Stimulated activated naive B cell treated with anti-CD40 and anti-IgM and Interleukin-4, amounts not matched to agents 10 μg/mL and 1 μg/mL and 100 μg/mL, for 72 hours (primary cell): ENCODE results near the gene RBM33.
A peak's percentile ranks its signal among the peaks of the same experiment; 100 is the strongest.
"Not testable (repeated sequence)": the region's sequence is repeated elsewhere in the genome, so short reads cannot be mapped to it uniquely, and the experiment has no call there.

Experiments used
- ATAC-seq, 2 donors: fragments of 150-1000 bp; cut with Tn5 transposase; replicated peaks; 2 replicates each; pipeline ENCODE4 v1.10.0; 2021; ENCODE audit warnings: moderate library complexity in 1 of 2
- DNase-seq: peaks from one replicate; pipeline ENCODE4 v3.0.0; 2021
- H3K27ac Mint-ChIP-seq: one replicate; pipeline ENCODE4 v1.8.0; 2022; ENCODE audit warnings: mild to moderate bottlenecking, mixed read lengths
- H3K27me3 Mint-ChIP-seq, 2 donors: one replicate each; pipeline ENCODE4 v1.8.0; 2022; ENCODE audit warnings: mixed read lengths in 2 of 2
- H3K36me3 Mint-ChIP-seq, 2 donors: one replicate each; pipeline ENCODE4 v1.8.0; 2022; ENCODE audit warnings: mixed read lengths in 2 of 2, mild to moderate bottlenecking in 1 of 2
- H3K4me1 Mint-ChIP-seq, 2 donors: one replicate each; pipeline ENCODE4 v1.8.0; 2022; ENCODE audit warnings: mixed read lengths in 2 of 2, mild to moderate bottlenecking in 1 of 2
- H3K4me3 Mint-ChIP-seq, 2 donors: one replicate each; pipeline ENCODE4 v1.8.0; 2022; ENCODE audit warnings: mild to moderate bottlenecking in 2 of 2, mixed read lengths in 2 of 2, moderate library complexity in 1 of 2
- H3K9me3 Mint-ChIP-seq, 2 donors: one replicate each; pipeline ENCODE4 v1.8.0; 2022; ENCODE audit warnings: mixed read lengths in 2 of 2, mild to moderate bottlenecking in 1 of 2

RBM33 gene

DNA sequence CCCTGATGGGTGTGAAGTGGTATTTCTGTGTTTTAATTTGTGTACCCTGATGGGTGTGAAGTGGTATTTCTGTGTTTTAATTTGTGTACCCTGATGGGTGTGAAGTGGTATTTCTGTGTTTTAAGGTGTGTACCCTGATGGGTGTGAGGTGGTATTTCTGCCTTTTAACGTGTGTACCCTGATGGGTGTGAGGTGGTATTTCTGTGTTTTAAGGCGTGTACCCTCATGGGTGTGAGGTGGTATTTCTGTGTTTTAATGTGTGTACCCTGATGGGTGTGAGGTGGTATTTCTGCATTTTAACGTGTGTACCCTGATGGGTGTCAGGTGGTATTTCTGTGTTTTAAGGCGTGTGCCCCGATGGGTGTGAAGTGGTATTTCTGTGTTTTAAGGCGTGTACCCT lies 29.4 kb upstream of the RBM33 start:
- Mint-ChIP-seq H3K36me3 (peaks cover 13 to 15% of the 10 kb centered on the region in 2 donors), H3K4me1 (peaks cover 9 to 11% of the 10 kb centered on the region in 2 donors), H3K27me3 (peaks cover 12 to 16% of the 10 kb centered on the region in 2 donors), H3K9me3 (peaks cover 8 to 16% of the 10 kb centered on the region in 2 donors)
- not testable (repeated sequence) for ATAC-seq, H3K27ac Mint-ChIP-seq, DNase-seq, H3K4me3 Mint-ChIP-seq

GRCh38 chr7:155618708-155619633 lies 25.5 kb upstream of the RBM33 start:
- H3K27ac Mint-ChIP-seq = peak overlapping the region; percentile 57
- peaks cover 8 to 16% of the 10 kb centered on the region in 2 donors for H3K9me3 Mint-ChIP-seq
- no peak for ATAC-seq

GRCh38 chr7:155619634-155620271 lies 24.7 kb upstream of the RBM33 start:
- Mint-ChIP-seq H3K27ac (no peak overlapping the region), H3K36me3 (peaks cover 11 to 13% of the 10 kb centered on the region in 2 donors), H3K4me3 (no peak overlapping the region), H3K4me1 (no peaks in the 10 kb centered on the region), H3K9me3 (peaks cover 7 to 16% of the 10 kb centered on the region in 2 donors), H3K27me3 (no peaks in the 10 kb centered on the region)
- no peak for ATAC-seq
- DNase-seq = no peak

More at GRCh38 chr7:155618708-155619633, 25.5 kb upstream of the RBM33 start:
- Mint-ChIP-seq H3K4me3 (no peak overlapping the region), H3K36me3 (peaks cover 13 to 15% of the 10 kb centered on the region in 2 donors), H3K4me1 (no peaks in the 10 kb centered on the region), H3K27me3 (no peaks in the 10 kb centered on the region)
- no peak for DNase-seq

- H3K4me1 Mint-ChIP-seq = no peaks in the 10 kb centered on the region
These were observed 24.0 kb upstream of the RBM33 start for GRCh38 chr7:155620497-155620896.

DNA sequence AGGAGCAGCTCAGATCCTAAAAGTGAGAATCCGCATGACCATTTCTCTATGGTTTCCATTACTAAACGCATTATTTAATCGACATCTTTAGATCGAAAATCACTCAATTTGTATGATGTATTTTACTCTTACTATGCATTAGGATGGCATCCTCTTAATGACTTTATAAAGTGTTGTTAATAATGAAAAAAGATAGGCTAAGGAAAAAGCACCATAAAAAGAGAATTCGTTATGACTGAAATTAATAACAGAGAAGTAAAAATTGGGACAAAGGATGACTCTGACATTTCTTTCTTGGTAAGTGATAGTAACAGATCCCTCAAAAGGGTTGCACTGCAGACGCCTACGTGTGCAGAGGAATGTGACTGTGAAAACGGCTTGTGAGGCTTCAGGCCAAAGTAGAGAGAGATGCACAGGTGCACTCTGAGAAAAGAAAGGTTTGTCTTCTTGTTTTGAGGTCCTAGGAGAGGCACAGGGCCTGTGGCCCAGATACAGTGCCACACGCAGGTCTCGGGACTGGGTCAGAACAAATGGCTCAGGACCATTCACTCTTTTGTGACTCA lies 23.0 kb upstream of the RBM33 start:
- Mint-ChIP-seq H3K27ac (no peak overlapping the region), H3K9me3 (peaks cover 0 to 3% of the 10 kb centered on the region in 2 donors), H3K36me3 (no peaks in the 10 kb centered on the region), H3K27me3 (no peaks in the 10 kb centered on the region), H3K4me1 (no peaks in the 10 kb centered on the region), H3K4me3 (no peak overlapping the region)
- DNase-seq = no peak
- no peak for ATAC-seq

More at GRCh38 chr7:155620497-155620896, 24.0 kb upstream of the RBM33 start:
- Mint-ChIP-seq H3K36me3 (peaks cover 3 to 7% of the 10 kb centered on the region in 2 donors), H3K9me3 (peaks cover 0 to 9% of the 10 kb centered on the region in 2 donors), H3K27me3 (no peaks in the 10 kb centered on the region), H3K4me3 (no peak overlapping the region), H3K27ac (no peak overlapping the region)
- ATAC-seq (no peak), DNase-seq (no peak)

- H3K36me3 Mint-ChIP-seq = no peaks in the 10 kb centered on the region
These were observed 20.0 kb upstream of the RBM33 start for GRCh38 chr7:155624412-155624811.

GRCh38 chr7:155625557-155625956 lies 18.9 kb upstream of the RBM33 start:
- ATAC-seq (no peak), DNase-seq (no peak)
- H3K27me3 Mint-ChIP-seq = no peaks in the 10 kb centered on the region
- H3K4me3 Mint-ChIP-seq = no peak overlapping the region
- peaks cover 9 to 10% of the 10 kb centered on the region in 2 donors for H3K9me3 Mint-ChIP-seq
- H3K4me1 Mint-ChIP-seq = peaks cover 0 to 6% of the 10 kb centered on the region in 2 donors
- peaks cover 0 to 3% of the 10 kb centered on the region in 2 donors for H3K36me3 Mint-ChIP-seq
- no peak overlapping the region for H3K27ac Mint-ChIP-seq

More at GRCh38 chr7:155624412-155624811, 20.0 kb upstream of the RBM33 start:
- ATAC-seq (no peak), DNase-seq (no peak)
- Mint-ChIP-seq H3K4me3 (no peak overlapping the region), H3K27me3 (no peaks in the 10 kb centered on the region), H3K9me3 (peaks cover 4 to 5% of the 10 kb centered on the region in 2 donors), H3K4me1 (no peaks in the 10 kb centered on the region), H3K27ac (no peak overlapping the region)

GRCh38 chr7:155629171-155629570 lies 15.3 kb upstream of the RBM33 start:
- H3K27ac Mint-ChIP-seq = no peak overlapping the region
- DNase-seq = no peak
- no peak overlapping the region for H3K4me3 Mint-ChIP-seq
- H3K36me3 Mint-ChIP-seq = peaks cover 0 to 9% of the 10 kb centered on the region in 2 donors
- H3K9me3 Mint-ChIP-seq = peaks cover 10 to 12% of the 10 kb centered on the region in 2 donors
- H3K4me1 Mint-ChIP-seq = peaks cover 0 to 6% of the 10 kb centered on the region in 2 donors
- H3K27me3 Mint-ChIP-seq = no peaks in the 10 kb centered on the region
- ATAC-seq = no peak

- peaks cover 0 to 6% of the 10 kb centered on the region in 2 donors for H3K4me1 Mint-ChIP-seq
- H3K27me3 Mint-ChIP-seq = no peaks in the 10 kb centered on the region
- ATAC-seq (no peak), DNase-seq (no peak)
- H3K36me3 Mint-ChIP-seq = peaks cover 0 to 10% of the 10 kb centered on the region in 2 donors
- no peak overlapping the region for H3K27ac Mint-ChIP-seq
- H3K4me3 Mint-ChIP-seq = no peak overlapping the region
- H3K9me3 Mint-ChIP-seq = peaks cover 11 to 16% of the 10 kb centered on the region in 2 donors
These were observed 13.3 kb upstream of the RBM33 start for GRCh38 chr7:155631155-155631554.

- Mint-ChIP-seq H3K4me1 (peaks cover 8 to 17% of the 10 kb centered on the region in 2 donors), H3K36me3 (peaks cover 20 to 38% of the 10 kb centered on the region in 2 donors), H3K27ac (no peak overlapping the region), H3K27me3 (no peaks in the 10 kb centered on the region), H3K4me3 (no peak overlapping the region), H3K9me3 (peaks cover 17 to 21% of the 10 kb centered on the region in 2 donors)
- ATAC-seq (no peak), DNase-seq (no peak)
These were observed 8.6 kb upstream of the RBM33 start for GRCh38 chr7:155635817-155636216.

GRCh38 chr7:155637155-155637554 lies 7.3 kb upstream of the RBM33 start:
- Mint-ChIP-seq H3K9me3 (peaks cover 16 to 21% of the 10 kb centered on the region in 2 donors), H3K36me3 (peaks cover 28 to 51% of the 10 kb centered on the region in 2 donors), H3K4me3 (no peak overlapping the region), H3K27ac (no peak overlapping the region), H3K27me3 (no peaks in the 10 kb centered on the region), H3K4me1 (peaks cover 8 to 17% of the 10 kb centered on the region in 2 donors)
- DNase-seq = no peak
- no peak for ATAC-seq

GRCh38 chr7:155638366-155638765 lies 6.1 kb upstream of the RBM33 start:
- ATAC-seq (no peak), DNase-seq (no peak)
- H3K4me1 Mint-ChIP-seq = peaks cover 9 to 20% of the 10 kb centered on the region in 2 donors
- H3K36me3 Mint-ChIP-seq = peaks cover 29 to 51% of the 10 kb centered on the region in 2 donors
- peaks cover 16 to 21% of the 10 kb centered on the region in 2 donors for H3K9me3 Mint-ChIP-seq
- no peak overlapping the region for H3K4me3 Mint-ChIP-seq
- H3K27ac Mint-ChIP-seq = no peak overlapping the region
- no peaks in the 10 kb centered on the region for H3K27me3 Mint-ChIP-seq

- Mint-ChIP-seq H3K9me3 (peaks cover 16 to 21% of the 10 kb centered on the region in 2 donors), H3K4me3 (no peak overlapping the region), H3K4me1 (peaks cover 14 to 27% of the 10 kb centered on the region in 2 donors), H3K27me3 (no peaks in the 10 kb centered on the region), H3K36me3 (peaks cover 35 to 59% of the 10 kb centered on the region in 2 donors), H3K27ac (no peak overlapping the region)
- ATAC-seq (no peak), DNase-seq (no peak)
These were observed 4.4 kb upstream of the RBM33 start for GRCh38 chr7:155639958-155640520.

DNA sequence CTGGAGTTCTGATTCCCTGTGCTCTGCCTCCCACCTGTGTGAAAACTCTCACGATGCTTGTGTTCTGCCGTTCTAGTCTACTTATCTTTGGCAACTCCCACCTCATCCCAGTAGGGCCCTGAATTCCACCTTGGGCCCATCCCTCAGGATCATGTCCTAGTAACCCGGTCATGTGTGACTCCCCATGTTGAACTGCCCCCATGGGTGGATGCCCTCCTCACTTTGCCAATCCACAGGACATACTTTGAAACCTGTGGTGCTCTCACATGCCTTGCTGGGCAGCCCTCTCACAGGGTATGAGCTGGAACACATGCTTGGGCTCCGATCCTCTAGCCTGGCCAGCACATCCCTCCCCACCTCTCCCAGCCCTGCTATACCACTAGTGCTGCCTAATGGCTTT lies 3.8 kb upstream of the RBM33 start:
- peaks cover 14 to 32% of the 10 kb centered on the region in 2 donors for H3K4me1 Mint-ChIP-seq
- no peak for DNase-seq
- ATAC-seq = no peak
- H3K27ac Mint-ChIP-seq = no peak overlapping the region
- no peaks in the 10 kb centered on the region for H3K27me3 Mint-ChIP-seq
- peaks cover 16 to 20% of the 10 kb centered on the region in 2 donors for H3K9me3 Mint-ChIP-seq
- H3K36me3 Mint-ChIP-seq = peaks cover 37 to 61% of the 10 kb centered on the region in 2 donors
- H3K4me3 Mint-ChIP-seq = no peak overlapping the region
